Measurements from ENCODE around the gene NTM.

- TF ChIP-seq CTCF (IDR thresholded peaks at IDR 0.05) (no peak), POLR2A (IDR thresholded peaks at IDR 0.05) (no peak)
These were observed 816.3 kb downstream of the NTM start for GRCh38 chr11:132186699-132187098.

Data from adrenal gland (tissue), 5 donors.